GM21786 (cell line): ENCODE data around the gene ADRM1.

ENCODE experiments used
- ATAC-seq: cut with Tn5 transposase; IDR thresholded peaks from one replicate; pipeline ENCODE4 v1.9.1; 2021; ENCODE audit not compliant: unreplicated experiment

Gene ADRM1

DNA sequence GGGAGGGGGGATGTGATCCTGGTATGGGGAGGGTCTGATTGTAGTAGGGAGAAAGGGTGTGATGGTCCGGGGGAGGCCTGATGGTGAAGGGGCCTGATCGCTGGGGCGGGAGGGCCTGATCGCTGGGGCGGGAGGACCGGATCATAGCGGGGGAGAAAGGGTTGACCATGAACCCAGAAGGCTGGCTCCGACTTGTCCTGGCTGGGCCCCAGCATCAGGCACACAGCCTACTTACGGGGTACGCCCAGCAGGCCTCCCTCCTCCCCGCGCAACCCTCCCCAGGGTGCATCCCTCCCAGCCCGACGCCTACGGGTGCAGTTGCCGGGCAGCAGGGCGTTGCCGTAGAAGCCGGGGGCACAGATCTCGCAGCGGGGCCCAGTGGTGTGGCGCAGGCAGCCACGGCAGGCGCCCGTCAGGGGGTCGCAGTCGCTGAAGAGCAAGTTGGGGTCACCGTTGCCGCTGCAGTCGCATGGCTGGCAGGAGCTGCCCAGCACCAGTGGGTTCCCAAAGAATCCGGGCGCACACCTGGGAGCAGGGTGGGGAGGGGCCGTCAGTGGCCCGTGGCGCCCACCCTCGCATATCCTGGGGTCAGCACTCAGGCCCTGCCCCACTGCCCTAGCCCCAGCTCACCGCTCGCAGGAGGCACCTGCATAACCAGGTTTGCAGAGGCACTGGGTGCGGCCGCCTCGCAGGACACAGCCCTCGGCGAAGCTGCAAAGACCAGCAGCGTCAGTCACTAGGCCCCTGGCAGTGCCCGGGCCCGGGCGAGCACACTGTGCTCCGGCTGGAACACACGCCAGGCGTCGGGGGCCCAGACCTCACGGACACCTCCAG, 20.6 kb downstream of the ADRM1 start:
- ATAC-seq = no peak

- ATAC-seq = no peak
Measured at GRCh38 chr20:62323980-62324906, 21.4 kb downstream of the ADRM1 start.

DNA sequence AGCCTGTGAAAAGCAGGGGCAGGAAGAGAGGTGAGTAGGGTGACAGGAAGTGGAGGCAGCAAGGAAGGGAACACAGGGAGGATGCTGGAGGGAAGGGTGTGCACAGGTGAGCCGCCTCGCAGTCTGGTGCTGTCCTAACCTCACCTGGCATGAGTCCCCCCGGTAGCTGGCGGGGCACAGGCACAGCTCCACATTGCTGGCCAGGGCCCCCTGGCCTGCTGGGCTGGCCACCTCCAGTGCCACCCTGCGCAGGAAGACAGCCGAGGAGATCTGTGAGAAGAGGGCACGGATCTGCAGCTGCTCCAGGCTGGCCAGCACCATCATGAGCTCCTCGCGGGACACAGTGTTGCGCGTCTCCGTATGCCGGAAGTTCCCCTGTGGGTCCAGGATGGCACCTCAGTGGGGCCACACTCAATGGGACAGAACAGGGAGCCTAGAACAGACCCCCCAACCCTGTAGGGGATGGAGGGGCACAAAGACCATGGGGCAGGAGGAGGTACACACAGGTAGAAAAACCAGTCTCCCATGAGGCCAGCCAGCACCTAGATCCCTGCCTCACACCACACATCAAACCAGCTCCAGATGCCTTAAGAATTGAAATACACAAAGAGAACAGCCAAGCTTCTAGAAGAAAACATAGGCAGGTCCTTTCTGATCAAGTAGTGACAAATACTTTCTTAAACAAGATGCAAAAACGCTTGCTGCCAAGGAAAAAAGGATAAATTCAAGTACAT, 22.5 kb downstream of the ADRM1 start:
- no peak for ATAC-seq

GRCh38 chr20:62326559-62326958, 23.8 kb downstream of the ADRM1 start:
- no peak for ATAC-seq

GRCh38 chr20:62326959-62327725, 24.3 kb downstream of the ADRM1 start:
- no peak for ATAC-seq

DNA sequence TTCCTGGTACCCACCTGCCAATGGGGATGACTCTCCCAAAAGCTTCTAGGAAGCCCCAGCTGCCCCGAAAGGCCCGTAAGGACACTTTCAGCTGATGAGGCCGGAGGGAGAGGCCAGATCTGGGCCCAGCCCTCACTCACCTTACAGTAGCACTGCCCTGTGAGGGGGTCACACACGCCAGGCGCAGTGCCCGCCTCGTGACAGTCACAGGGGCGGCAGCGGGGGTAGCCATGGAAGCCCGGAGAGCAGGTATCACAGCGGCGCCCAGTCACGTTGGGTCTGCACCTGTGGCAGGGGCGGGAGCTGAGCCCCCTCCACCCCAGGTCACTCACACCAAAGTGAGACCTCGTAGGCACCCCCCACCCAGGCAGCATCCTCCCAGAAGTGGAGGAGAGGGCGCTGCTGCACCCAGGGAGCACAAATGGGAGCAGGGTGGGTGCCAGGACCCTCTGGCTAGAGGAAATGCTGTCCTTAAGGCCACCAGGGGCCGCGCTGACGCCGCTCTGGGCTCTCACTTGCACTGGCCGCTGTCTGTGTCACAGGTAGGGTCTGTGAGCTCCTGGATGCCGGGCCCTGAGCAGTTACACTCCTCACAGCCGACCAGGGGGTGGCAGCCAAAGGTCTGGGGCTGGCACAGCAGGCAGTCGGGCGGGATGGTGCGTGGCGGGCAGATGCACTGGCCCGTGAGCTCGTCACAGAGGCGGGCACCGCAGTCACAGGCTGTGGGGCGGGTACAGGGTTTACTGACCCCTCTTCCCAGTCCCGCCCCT, 25.1 kb downstream of the ADRM1 start:
- no peak for ATAC-seq

DNA sequence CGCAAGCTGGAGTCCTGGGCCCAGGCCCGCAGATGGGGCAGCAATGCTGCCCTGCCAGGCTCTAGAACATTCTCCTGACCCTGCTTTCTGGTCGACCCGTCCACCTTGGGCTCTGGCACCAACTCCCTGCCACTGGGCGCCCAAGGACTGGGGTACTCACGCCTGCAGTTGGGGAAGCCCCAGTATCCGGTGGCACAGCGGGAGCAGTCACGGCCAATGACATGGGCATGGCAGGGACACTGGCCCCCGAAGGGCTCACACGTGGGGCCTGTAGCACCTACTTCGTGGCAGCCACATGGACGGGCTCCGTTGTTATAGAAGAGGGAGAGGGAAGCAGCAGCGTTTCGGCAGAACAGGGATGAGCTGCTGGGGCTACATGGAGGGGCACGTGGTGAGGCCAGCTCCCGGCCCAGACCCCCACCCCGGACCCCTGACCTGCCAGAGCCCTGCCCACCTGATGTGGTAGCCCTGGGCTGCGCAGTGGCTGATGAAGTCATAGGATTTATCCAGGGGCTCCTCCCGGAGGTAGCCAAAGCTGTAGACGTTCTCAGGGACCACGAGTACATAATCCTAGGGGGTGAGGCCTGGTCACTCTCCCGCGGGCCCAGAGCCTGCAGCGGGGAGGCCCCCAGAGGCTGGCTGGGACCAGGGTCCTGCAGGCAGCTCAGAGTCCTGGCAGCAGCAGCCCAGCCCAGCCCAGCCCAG, 26.0 kb downstream of the ADRM1 start:
- ATAC-seq = no peak

DNA sequence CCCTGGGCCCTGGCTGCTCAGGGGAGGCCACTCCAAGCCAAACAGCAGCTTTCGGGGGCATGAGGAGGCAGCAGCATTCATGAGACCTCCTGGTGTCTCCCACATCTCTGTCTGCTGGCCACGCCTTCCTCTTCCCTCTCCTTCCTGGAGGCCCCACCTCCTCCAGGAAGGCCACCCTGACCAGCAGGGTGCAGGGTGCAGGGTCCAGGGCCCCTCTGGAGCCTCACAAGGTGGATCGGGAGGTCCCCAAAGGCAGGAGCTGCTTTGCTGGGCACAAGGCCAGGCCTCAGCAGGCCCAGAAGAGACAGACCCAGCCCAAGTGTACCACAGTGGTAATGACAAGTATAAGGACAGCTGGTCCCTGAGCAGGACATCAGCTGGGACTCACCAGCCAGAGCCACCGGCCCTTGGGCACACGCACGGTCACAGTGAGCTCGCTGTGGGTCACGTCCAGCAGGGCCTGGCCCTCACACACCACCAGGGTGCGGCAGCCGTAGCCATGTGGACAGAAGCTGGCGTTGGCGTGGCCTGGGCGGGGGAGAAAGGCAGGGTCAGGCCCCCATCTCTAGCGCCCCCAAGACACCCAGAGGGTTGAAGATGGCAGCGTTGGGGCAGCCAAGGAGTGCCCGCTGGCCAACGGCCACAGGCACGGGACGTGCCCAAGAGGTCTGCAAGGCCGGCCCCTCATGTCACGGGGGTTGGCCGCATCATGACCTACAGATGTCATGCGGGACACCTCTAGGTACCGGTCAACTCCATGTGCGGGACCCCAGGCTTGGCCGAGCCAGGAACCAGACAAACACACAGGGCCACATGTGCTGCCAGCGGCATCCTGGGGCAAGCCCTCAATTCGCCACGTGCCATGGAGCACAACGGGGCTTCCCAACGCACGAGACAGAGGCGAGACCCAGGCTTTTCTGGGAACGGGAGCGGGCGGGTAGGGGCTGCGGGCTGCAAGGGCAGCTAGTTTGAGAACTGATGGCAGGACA, 26.9 kb downstream of the ADRM1 start:
- ATAC-seq = no peak

GRCh38 chr20:62330576-62331317, 27.9 kb downstream of the ADRM1 start:
- no peak for ATAC-seq

DNA sequence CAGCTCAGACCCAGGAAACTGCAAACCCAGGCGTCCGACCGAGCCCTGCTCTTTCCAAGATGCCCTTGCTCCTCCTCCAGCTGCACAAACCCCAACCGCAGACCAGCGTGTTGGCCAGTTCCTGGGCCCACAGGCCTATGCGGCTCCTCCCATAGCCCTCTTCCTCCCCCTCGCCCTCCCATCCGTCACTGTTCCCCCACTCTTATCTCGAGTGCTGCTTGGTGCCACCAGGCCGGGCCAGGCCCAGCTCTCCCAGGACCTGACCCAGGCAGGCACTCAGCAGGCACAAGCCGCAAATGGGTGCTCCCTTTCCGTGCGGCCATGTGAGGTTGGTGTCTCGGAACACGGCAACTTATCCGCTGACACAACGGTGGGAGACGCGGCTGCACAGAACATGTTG, 28.6 kb downstream of the ADRM1 start:
- no peak for ATAC-seq

DNA sequence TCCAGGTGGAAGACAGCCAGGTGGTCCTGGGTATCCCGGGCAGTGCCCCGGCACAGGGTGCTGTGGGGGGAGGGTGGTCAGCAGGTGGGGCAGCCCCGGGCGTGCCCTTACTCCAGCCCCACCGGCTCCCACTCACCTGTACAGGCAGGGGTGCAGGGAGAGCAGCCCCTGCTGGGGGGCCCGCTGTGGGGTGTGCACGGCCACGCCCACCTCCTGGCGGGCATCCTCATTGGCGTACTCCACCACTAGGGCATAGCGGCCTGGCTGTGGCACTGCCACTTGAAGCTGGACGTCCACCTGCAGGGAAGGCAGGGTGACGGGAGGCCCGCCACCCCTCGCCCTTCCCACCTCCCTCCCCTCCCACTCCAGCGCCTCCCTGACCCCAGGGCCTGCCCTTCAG, 29.6 kb downstream of the ADRM1 start:
- ATAC-seq = no peak

DNA sequence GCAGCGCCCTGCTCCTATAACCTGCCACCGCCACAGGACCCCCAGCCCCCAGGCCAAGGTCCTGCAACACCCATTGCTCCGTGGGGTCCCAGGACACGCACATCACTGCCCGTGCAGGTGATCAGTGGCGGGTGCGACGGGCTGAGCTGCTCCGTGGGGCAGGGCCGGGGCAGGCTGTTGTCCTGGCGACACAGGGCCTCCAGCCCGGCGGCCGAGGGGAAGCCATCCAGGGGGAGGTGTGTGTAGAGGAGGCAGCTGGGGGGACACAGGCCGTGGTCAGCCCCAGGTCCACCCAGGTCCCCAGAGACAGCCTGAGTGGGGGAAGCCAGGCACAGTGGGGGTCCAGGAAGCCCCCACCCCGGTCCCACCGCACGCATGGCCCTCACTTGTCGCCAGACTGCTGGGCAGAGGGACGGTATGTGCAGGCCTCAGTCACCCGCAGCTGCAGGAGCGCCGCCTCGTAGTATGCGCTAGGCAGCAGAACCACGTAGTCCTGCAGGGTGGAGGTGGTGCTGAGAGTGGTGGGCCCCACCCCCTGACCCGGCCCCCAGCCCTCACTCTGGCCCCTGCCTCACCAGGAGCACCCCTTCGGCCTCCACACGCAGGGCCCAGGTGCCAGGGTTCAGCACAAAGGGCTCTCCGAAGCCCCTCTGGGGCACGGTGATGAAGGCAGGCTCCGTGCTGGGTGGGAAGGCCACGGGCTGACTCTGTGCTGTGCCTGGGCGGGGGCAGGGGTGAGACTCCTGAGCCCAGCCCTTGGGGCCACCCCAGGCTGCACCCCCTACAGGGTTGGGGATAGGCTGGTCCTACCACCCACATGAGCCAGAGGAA, 30.4 kb downstream of the ADRM1 start:
- no peak for ATAC-seq

DNA sequence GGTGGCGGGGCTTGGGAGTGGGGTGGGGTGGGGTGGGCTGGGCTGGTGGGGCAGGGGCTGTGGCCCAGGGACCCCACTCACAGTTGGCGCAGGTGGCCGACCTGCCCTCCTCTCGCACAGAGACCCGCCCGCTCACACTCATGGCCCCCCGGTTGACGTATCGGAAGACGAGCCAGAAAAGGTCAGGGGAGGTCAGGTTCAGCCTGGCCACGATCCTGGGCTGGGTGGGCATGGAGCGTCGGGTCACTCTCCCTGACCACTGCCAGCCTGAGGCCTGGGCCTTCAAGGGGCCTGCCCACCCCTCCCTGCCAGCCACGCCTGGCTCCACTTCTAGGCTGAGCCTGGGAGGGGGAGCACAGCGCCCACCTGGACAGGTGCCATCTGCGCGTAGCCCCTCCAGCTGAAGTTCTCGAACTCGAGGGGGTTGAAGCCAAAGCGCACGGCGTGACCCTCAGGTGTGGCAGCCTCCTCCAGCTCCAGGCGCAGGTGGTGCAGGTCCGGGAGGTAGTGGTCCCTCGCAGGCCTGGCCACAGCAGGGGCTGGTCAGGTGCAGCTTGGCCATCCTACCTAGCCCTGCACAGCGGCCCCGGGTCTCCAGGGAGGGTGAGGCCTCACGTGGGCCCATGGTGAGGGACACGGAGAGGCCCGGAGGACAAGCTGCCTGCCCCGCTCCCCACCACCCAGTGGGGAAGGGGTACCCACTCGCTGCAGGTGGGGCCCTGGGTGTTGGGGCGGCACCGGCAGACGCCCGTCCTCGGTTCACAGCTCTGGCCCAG, 31.2 kb downstream of the ADRM1 start:
- no peak for ATAC-seq

DNA sequence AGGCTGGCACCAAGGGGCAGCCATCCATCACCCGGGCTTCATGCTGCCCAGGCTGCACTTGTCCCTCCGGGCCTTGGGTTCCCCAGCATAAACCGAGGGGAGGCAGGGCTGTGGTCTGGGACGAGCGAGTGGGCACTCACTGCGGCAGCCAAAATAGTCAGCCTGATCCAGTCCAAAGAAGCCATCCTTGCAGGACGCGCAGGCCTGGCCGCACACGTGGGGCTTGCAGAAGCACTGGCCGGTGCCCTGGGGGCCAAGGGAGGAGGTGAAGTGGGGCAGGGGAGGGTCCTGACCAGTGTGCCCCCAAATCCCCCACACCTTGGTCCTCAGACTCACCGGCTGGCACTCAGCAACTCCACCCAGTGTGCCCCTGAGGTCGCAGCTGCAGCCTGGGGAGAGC, 32.1 kb downstream of the ADRM1 start:
- ATAC-seq = no peak

DNA sequence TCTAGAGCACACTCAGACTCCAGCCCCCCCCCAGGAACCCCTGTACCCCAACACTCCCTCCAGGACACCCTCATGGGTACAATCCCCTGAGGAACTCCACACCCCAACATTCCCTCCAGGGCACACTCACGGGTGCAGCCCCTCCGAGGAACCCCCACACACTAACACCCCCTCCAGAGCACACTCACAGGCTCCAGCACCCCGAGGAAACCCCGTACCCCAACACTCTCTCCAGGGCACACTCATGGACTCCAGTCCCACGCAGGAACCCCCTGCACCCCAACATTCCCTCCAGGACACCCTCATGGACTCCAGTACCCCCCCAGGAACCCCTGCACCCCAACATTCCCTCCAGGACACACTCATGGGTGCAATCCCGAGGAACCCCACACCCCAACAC, 32.7 kb downstream of the ADRM1 start:
- no peak for ATAC-seq

DNA sequence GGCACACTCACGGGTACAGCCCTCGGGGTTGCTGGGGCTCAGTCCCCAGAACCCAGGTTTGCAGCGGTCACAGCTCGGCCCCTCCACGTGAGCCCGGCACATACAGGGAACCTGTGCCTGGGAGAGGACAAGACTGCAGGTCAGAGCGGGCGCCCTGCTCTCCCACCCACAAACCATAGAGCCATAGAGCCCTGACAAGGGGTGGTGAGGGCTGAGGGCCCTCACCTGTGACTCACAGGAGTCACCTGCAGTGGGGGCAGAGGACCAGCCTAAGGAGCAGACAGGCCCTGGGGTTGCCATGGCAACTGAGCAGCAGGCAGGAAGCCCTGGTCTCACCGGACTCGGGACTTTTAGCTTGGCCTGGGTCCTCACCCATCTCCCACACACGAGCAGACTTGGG, 33.5 kb downstream of the ADRM1 start:
- ATAC-seq = no peak
